ENCODE measurements around the gene AGTPBP1.

Gene AGTPBP1

DNA sequence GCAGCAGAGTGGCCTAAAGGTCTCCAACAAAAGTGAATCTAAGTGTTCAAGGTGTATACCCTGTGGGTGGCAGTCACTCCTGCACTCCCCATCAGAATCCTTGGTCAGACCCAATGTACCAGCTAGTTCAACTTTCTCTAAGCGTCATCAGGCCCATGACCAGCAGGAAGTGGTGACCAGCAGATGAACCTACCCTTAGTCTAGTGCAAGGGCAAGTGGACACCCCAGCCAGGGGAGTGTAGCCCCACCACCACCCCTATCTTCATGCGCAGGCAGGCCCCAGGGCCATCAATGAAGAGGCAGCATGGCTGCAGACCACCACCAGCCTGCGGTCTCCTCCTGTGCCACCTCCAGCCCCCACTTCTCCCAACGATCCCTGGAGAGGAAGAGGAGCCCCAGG is 213.1 kb downstream of the AGTPBP1 start:
- DNase-seq, result no peak

DNA sequence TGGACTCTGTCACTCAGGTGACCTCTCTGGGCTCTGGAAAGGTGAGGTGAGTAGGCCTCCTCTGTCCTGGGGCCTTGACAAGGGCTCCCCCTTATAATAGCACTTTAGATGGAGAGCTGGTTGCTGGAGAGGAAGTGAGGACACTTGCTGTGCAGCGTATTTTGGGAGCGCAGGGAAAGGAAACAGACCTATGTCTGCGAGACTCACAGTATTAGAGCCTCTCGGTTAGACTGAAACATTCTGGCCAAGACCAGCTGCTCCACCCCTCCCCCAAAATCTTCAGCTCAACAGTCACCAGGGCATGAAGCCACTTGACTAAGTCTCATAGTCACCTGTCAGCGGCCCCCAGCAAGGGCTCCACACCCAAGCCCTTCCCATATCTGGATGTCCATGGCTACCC is 213.6 kb downstream of the AGTPBP1 start:
- no peak for DNase-seq

DNA sequence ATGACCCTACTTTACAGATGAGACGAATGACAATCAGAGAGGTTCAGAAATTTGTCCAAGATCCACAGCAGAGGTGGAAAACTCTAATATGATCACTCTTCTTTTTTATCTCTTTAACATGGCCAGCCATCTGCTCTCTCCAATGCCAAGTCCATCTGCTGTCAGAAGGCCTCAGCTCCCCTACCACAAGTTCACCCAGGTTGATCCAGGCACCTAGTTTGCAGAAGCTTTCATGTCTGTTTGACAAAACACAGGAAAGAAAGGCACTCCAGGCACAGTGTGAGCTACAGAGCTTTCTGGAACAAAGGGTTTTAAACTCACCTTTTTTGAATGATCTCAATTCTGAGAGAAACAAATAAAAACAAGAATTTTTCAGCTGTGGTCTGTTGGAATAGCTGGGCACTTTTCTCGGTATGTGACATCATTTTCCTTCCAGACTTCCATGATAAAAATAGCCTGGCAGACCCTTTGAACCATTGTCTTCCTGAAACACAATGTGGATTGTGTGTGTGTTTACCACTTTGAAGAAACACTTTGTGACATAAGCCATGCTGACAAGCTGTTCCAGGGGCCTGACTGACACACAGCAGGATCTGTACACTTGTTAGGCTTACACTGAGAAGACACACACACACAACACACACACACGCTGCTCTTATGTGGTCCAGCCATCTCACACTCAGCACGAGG is 214.3 kb downstream of the AGTPBP1 start:
- DNase-seq, result no peak

DNA sequence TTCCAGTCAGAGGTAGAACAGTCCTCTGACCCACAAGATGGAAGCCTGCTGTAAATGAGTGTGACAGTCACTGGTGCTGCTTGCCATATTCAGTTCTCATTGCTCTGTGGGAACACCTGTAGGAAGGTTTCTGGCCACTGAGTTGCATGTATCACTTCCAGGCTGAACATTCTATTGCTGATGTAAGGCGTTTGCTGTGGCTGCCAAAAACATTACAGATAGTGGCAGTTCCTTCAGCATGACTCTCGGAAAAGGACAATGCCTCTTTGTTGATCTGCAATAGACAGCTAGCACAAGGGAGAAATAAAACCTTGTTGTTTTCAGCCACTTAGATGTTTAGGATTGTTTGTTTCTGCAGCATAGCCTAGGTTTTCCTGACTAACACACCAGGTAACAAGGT is 217.2 kb downstream of the AGTPBP1 start:
- no peak for DNase-seq

DNA sequence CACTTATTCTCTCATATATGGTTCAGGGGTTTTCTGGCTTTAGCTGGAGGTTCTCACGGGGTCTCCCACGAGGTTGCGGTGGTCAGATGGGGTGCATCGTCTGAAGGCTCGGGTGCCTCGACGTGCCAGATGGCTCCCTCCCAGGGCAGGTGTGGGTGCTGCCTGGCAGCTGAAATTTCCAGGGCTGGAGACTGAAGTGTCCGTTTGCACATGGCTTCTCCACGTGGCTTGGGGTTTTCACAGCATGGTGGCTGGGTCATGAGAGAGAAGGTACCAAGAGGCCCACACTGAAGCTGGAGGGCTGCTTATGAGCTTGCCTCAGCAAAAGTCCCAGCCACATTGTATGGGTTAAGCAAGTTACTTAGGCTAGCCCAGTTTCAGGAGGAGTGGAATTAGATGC is 218.6 kb downstream of the AGTPBP1 start:
- no peak for DNase-seq

DNA sequence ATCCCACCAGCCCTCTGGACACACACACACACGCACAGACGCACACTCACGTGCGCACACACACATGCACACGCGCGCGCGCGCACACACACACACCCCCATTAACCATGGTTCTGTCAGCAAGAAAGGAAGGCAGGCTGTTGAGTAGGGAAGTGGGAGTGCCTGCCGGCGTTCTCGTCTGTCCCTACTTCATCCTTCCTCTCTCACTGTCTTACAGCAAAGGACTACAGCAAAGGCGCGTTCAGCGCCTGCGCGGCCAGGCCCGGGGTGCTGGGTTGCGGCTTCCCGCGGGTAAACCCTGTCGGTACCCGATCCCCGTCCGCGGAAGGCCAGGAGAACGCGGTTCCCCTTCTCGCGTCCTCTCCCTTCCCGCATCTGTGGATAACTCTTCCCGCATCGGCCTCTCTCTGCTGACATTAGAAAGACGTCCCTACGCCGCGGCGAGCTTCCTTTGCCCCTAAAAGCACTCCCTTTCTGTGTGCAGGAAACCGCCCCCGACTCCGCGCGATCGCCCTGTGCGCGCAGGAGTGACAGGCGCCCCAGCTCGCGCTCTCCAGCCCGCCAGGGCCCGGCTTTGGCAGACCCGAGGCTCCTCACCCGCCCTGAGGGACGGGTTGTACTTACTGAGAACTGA is 219.2 kb downstream of the AGTPBP1 start:
- DNase-seq, result no peak

DNA sequence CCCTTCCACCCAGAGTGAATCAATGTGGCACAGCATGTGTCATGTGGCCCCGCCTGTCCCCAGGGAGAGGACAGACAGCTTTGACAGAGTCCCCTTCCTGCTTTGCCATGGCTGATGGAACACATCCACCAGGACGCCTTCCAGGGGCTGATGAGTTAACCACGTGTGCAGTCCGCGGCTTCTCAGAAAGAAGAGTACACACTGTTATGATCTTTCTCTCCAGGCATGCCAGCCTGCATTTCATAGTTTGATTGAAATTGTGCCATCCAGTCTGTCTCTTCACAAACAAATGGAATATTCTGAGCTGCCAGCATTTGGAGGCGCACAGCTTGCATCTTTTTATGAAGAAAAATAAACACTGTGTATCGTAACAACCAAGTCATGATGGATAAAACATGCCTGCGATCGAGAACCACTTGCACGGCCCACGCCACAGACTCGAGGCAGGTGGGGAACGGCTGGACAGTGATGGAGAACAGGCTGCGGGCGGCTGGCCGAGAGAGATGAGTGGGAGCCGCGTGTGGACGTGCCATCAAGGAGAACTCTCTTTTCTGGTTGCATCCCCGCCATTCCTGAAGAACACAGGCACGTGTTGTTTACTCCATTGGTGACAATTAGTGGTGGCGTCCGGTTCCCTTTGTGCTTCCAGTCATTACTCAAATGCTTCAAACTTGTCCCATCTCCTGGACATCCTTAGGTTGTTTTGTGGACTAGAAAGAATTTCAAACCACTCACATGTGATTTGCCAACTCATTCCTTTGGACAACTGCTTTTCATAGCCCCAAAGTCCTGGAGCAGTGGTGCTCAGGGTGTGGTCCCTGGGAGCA is 220.2 kb downstream of the AGTPBP1 start:
- no peak for DNase-seq

DNA sequence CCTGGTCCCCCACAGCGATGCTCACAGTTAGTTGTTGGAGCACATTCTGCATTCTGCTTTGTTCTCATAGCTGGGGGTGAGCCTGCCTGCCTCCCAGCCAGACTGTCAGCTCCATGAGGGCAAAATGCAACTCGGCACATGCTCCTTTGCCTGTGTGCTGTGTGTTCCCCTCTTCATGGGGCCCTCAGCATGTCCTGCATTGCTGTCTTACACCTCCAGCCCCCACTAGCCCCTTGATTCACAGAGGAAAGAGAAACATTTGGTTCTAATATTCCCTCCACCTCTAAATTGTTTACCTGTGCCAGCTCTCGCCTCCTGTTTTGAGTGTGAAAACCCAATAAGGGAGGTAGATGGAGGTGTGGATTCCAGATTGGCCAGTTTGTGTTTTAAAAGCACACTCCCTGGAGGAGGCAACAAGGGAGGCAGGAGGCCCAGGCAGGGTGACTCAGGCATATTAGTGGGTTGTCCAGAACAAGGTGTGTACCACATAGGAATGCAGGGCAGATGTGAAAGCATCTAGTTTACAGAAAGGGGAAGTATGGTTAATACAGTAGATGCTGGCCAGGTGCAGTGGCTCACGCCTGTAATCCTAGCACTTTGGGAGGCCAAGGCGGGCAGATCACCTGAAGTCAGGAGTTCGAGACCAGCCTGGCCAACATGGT is 224.6 kb downstream of the AGTPBP1 start:
- DNase-seq, result no peak

DNA sequence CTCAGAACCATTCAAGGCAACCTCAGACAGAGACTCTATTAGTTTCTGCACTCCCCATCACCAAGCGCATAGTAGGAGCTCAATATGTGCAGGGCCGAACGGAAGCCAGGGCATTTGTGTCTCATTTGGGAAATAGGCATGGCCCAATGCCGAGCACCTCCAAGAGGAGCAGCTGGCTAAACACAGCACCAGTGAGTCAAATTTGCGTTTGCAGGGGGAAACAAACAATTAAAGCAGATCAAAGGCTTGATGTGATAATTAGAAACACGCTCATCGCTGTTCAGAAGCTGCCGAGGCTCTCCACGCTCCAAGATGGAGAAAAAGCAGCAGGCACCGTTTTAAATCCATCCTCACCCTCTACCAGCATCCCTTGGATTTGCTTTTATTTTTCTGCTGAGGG is 225.3 kb downstream of the AGTPBP1 start:
- no peak for DNase-seq

DNA sequence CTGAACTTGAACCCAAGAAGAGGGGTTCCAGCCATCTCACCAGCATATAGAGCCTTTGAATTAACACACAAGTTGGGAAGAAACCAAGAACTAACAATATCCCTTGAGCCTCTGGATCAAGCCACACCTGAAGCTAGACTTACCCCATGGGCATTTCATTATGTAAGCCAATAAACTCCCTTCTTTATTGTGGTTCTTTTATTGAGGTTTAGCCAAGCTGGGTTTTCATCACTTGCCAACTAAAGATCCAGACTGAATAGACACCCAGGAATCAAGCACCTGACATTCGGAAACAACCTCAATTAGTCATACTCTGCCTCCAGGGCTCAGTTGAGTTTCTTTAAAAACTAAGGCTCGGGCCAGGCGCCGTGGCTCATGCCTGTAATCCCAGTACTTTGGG is 226.7 kb downstream of the AGTPBP1 start:
- no peak for DNase-seq

DNA sequence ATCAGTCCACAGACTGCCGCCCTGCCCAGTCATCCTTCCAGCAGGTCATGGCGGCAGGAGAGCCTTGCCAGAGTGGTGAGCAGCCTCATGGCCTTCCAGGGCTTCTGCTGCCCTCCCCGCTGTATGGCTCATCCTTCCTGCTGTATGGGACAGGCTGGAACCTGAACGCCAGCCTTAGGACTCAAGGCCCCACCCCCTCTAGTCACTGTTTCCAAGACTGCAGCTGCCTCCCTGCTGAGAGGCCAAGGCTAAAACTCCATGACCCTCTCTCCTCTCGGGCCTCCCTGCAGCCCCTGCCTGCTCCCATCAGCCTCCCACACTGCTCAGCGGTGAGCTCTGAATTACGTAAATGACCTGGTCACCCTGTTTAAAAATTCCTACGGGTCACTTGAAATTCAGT is 227.5 kb downstream of the AGTPBP1 start:
- DNase-seq, result no peak

DNA sequence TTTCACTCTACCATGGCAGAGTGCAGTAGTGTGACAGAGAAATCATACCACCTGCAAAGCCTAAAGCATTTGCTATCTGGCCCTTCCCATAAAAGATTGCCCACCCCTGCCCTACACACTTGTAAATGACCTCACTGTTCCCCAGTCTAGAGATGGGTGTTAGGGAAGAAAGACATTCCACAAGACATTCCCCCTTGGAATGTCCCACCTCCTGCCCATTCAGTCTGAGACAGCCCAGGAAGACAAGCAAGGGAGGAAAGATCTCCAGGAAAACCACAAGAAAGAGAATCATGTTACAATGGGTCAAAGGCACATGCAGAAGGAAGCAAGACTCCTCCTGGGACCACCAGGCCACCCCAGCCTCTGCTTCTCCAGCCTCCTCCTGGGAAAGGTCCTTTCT is 230.0 kb downstream of the AGTPBP1 start:
- DNase-seq, result no peak

DNA sequence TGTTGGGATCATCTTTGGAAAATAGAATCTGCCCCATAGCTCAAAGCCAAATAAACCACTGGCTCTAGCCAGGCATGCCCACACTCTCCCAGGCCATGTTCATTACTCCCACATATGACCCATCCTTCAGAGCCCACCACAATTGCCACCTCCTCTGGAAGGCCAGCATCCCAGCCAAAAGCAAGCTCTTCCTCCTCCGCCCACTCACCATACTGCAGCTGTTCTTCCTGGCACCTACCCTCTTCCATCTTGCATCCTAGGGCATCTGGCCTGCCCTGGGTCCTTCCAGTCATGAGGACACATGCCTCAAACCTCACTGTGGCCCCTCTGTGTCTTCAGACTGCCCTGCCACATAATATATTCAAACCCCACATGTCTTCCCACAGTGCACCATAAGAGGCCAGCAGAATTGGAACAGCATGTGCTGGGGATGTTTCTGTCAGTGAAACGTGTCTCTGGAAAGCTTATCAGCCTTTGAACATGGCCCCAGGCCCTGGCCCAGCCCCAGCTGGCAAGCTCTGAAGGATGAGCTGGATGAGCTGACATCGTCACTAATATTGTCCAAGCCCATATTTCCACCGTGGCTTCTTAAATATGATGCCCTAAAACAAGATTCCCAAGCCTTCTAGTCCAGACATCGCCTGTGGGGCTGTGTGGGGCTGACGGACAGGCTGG is 230.8 kb downstream of the AGTPBP1 start:
- DNase-seq, result no peak

DNA sequence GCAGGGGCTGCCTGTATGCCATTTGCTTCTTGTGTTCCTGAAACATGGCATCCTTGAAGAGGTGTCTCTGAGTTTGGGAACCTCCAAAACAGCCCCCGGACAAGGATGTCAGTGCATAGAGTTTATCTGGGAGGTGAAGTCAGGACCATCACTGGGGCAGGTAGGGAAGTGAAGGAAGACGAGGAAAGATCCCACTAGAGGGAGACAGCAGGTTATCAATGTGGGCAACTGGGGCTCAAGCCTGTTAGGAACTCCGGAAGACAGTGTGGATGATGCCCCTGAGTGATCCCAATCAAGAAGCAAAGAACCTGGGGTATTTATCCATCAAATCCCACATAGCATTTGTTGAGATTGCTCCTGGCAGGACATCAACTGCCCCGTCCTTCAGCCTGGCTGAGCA is 233.1 kb downstream of the AGTPBP1 start:
- no peak for DNase-seq

DNA sequence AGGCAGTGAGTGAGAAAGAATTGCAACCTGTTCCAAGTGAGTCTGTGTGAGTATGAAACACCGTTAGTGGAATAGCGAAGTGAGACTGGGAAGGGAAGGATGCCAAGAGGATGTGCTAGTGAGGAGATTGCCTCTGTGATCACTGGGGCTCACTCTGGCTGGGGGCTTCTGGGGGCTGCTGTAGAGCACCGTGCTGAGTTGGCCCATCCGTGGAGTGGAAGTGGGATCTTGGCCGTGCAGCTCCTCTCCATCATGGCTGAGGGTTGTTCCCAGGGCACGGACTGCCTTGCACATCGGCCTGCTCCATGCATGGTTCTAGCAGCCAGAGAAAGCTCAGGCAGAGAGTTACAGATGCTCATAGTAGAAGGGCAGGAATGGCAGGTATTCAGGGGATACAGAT is 236.1 kb downstream of the AGTPBP1 start:
- DNase-seq, result no peak

DNA sequence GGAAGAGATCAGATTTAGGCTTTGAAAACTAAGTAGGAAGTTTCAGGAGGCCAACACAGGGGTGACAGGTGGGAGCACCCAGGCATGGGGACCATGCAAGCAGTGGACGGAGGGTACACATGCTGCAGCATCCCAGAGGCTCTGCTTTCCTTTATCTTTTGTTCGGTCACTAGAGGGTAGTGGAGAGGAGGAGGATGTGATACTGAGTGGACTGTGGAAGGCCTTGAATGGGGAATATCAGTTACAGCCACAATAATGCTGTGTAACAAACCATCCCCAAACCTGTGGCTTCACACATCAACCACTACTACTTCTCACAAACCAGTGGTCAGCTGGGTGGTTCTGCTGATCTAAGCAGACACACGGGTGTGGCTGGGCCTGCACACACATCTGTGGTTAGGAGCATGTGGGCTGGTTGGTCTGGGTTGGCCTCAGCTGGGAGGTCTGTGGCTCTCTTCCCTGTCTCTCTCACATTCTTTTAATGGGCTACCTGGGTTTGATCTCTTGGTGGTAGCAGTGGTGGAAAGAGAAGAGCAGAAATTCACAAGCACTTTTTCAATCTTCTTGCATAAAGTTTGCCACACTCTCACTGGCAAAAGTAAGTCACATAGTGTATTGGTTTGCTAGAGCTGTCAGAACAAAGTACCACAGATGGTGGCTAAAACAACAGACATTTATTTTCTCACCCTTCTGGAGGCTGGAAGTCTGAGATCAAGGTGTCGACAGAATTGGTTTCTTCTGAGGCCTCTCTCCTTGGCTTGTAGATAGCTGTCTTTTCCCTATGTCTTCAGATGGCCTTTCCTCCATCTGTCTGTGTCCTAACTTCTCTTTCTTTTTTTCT is 238.7 kb downstream of the AGTPBP1 start:
- DNase-seq, result no peak

DNA sequence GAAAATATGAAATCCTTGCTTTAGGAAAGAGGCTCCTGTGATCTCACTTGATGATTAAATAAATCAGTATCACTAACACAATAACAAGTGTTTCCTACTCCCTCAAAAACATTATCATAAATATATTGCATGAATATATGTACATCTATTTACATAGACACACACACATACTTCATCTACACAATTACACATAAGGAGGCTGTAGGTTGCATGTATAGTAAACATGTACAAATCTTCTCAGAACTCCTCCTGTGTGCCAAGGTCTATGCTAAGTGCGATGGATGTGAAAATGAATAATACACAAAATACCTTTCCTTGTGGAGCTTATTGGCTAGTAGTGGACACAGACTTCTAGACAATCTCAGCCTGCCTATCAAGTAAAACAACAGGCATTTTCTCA is 239.9 kb downstream of the AGTPBP1 start:
- no peak for DNase-seq

DNA sequence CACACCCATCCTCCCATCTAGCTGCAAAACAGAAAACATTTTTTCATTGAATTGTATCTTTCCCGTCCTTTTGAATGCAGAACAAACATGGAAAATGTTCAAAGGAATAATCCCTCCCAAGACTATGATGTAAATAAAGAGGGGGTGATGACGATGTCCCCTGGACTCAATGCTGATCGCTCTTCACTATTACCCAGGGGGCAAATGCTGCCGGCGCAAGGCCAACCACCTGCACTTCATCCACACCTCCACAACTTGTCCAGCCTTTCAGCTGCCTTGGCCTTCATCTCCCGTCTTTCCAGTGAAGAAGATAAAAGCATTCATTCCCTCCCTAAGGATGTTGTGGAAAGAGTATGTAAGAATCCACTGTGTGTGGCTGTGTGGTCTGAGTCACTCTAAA is 240.3 kb downstream of the AGTPBP1 start:
- no peak for DNase-seq

Data from activated naive CD4-positive, alpha-beta T cell treated with Interleukin-2 at 50 U/mL for 16 hours (primary cell).